Esophagus squamous epithelium (tissue), 5 donors: ENCODE data around the gene ANKRD63. TPM values are rescaled to one million over a fixed set of nuclear protein-coding genes. Genes with fewer than 3 reads are reported as not detected.

Experiments
- DNase-seq: peaks from one replicate; lab custom pipeline; 2025; lab: John Stamatoyannopoulos, UW
- H3K27ac ChIP-seq, 4 donors: fragments of 200-600 bp; sonication (generic); one replicate each; pipeline ENCODE4 v1.5.1; 2016 to 2019; ENCODE audit warnings: mild to moderate bottlenecking in 1 of 4
- H3K27me3 ChIP-seq, 4 donors: fragments of 200-600 bp; sonication (generic); 1 replicate in 3 of 4; 2 replicates in 1 of 4; pipeline versions ENCODE4 v1.5.1 to v1.6.0; 2017 to 2021; ENCODE audit warnings: antibody characterized with exemption in 1 of 4
- H3K36me3 ChIP-seq, 3 donors: fragments of 200-600 bp; sonication (generic); one replicate each; pipeline ENCODE4 v1.5.1; 2016 to 2019
- H3K4me1 ChIP-seq, 3 donors: fragments of 200-600 bp; sonication (generic); one replicate each; pipeline ENCODE4 v1.5.1; 2017 to 2019
- H3K4me3 ChIP-seq, 4 donors: fragments of 200-600 bp; sonication (generic); 1 replicate in 3 of 4; 2 replicates in 1 of 4; pipeline ENCODE4 v1.5.1; 2016 to 2019; ENCODE audit warnings: mild to moderate bottlenecking in 2 of 4, moderate library complexity in 1 of 4
- H3K9me3 ChIP-seq, 3 donors: fragments of 200-600 bp; sonication (generic); one replicate each; pipeline ENCODE4 v1.5.1; 2016 to 2019
- POLR2A ChIP-seq, 4 donors: fragments of 450-650 bp; IDR thresholded peaks; one replicate each; pipeline ENCODE4 v1.6.1; 2017; ENCODE audit warnings: antibody characterized with exemption in 4 of 4, mild to moderate bottlenecking in 4 of 4, moderate library complexity in 3 of 4
- WGBS, 2 donors: methylation state at CpG; one replicate each; pipeline ENCODE4 v1.1.5; 2018; 5-methylcytosine and 5-hydroxymethylcytosine counted together
- intact Hi-C: fragments of 100-400 bp; cut with DNase I; formaldehyde crosslinking; loops from one replicate; pipeline ENCODE4 v1.15.0; 2022
- total RNA-seq, 4 donors: library from RNA; depleted of rRNA; stranded (reverse); fragments of >200 nt; gene quantifications; one replicate each; pipeline ENCODE4 v1.1.0, GENCODE V29; 2016
- TF ChIP-seq, protein P1 (sequence below), 6 experiments: fragments of 450-650 bp in 4 of 6; fragments of 200-600 bp in 2 of 6; sonication (generic) in 2 of 6; IDR thresholded peaks; one replicate each; pipeline ENCODE4 v1.5.1; 2016 to 2019; ENCODE audit warnings: antibody characterized with exemption in 6 of 6, mild to moderate bottlenecking in 4 of 6, moderate library complexity in 4 of 6
- donor health status: DM: yes; HTN: yes; CAD: no.

ANKRD63 gene
- total RNA-seq, 4 donors from 2014 or later: not detected

DNA sequence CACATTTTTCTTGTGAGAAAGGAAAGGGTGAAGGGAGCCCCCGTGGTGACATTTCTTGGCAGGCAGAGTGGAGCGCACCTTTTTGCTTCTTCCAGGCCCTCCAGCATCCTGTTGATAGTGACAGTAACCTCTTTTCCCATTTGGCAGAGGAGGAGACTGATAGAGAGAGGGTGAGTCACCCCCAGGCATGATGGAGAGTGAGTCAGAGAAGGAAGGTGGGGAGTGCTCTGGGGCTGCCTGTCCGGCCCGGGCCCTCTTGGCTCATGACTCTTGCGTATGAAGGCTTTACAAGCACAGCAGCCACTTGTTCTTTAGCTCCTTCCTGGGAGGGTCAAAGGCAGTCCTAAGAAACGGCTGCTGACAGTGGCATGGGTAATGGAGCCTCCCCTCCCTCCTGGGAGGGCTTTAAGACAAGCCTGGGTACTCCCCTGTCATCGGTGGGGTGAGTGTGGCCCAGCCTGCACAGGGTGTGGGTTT lies 16.0 kb downstream of the ANKRD63 start:
- H3K27ac ChIP-seq: peak overlapping the region; percentile 28 to 73 (median 62)
- peaks cover 9 to 17% (median 16%) of the 10 kb centered on the region in 3 donors for H3K4me1 ChIP-seq
- no peak overlapping the region for H3K4me3 ChIP-seq
- DNase-seq: no peak
- WGBS, 2 donors: 12 to 23% methylated on average over 6 to 7 of the region's 7 CpGs
- intact Hi-C loops: no loop called here
- H3K36me3 ChIP-seq: peaks cover 4 to 97% (median 21%) of the 10 kb centered on the region in 3 donors
- H3K9me3 ChIP-seq: no peaks in the 10 kb centered on the region
- no peak for TF ChIP-seq POLR2A (IDR thresholded peaks at IDR 0.05)
- TF ChIP-seq, protein P1, sequence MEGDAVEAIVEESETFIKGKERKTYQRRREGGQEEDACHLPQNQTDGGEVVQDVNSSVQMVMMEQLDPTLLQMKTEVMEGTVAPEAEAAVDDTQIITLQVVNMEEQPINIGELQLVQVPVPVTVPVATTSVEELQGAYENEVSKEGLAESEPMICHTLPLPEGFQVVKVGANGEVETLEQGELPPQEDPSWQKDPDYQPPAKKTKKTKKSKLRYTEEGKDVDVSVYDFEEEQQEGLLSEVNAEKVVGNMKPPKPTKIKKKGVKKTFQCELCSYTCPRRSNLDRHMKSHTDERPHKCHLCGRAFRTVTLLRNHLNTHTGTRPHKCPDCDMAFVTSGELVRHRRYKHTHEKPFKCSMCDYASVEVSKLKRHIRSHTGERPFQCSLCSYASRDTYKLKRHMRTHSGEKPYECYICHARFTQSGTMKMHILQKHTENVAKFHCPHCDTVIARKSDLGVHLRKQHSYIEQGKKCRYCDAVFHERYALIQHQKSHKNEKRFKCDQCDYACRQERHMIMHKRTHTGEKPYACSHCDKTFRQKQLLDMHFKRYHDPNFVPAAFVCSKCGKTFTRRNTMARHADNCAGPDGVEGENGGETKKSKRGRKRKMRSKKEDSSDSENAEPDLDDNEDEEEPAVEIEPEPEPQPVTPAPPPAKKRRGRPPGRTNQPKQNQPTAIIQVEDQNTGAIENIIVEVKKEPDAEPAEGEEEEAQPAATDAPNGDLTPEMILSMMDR (IDR thresholded peaks at IDR 0.05): no peak
- no peaks in the 10 kb centered on the region for H3K27me3 ChIP-seq

DNA sequence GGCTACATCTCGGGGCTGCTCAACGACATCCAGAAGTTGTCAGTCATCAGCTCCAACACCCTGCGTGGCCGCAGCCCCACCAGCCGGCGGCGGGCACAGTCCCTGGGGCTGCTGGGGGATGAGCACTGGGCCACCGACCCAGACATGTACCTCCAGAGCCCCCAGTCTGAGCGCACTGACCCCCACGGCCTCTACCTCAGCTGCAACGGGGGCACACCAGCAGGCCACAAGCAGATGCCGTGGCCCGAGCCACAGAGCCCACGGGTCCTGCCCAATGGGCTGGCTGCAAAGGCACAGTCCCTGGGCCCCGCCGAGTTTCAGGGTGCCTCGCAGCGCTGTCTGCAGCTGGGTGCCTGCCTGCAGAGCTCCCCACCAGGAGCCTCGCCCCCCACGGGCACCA lies 17.0 kb downstream of the ANKRD63 start:
- H3K27me3 ChIP-seq: no peaks in the 10 kb centered on the region
- no peak for TF ChIP-seq POLR2A (IDR thresholded peaks at IDR 0.05)
- TF ChIP-seq, protein P1 (IDR thresholded peaks at IDR 0.05): no peak
- peaks cover 9 to 17% (median 16%) of the 10 kb centered on the region in 3 donors for H3K4me1 ChIP-seq
- 90 to 97% methylated on average over 5 to 6 of the region's 20 CpGs for WGBS, 2 donors
- H3K4me3 ChIP-seq: no peak overlapping the region
- H3K9me3 ChIP-seq: no peaks in the 10 kb centered on the region
- intact Hi-C loops: no loop called here
- H3K27ac ChIP-seq: peak overlapping the region in 2 of 4 donors; percentile 67 to 73
- H3K36me3 ChIP-seq: peaks cover 4 to 97% (median 21%) of the 10 kb centered on the region in 3 donors
- no peak for DNase-seq

DNA sequence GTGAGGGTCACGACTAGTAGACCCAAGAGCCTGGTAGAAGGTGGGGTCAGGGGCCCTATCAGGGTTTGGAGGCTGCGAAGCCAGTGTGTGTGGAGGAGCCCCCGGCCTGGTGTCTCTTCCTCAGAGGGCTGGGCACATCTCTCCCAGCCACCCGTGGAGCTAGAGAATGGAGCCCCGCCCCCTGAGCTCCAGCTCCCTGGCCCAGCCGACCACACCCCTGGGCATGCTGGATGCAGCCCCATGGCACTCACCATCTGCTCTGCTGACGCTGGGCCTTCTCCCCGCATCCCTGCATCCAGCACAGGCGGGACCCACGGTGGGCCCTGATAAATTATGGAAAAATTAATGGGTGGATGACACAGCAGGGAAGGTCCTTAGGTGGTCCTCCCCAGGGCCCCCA lies 17.5 kb downstream of the ANKRD63 start:
- intact Hi-C loops: no loop called here
- Histone ChIP-seq H3K27ac (no peak overlapping the region), H3K4me1 (peaks cover 9 to 17% (median 16%) of the 10 kb centered on the region in 3 donors), H3K36me3 (peaks cover 4 to 95% (median 21%) of the 10 kb centered on the region in 3 donors), H3K27me3 (no peaks in the 10 kb centered on the region), H3K4me3 (no peak overlapping the region), H3K9me3 (no peaks in the 10 kb centered on the region)
- 80 to 86% methylated on average over 2 to 9 of the region's 10 CpGs for WGBS, 2 donors
- TF ChIP-seq, protein P1 (IDR thresholded peaks at IDR 0.05): no peak
- TF ChIP-seq POLR2A (IDR thresholded peaks at IDR 0.05): no peak
- DNase-seq: no peak

DNA sequence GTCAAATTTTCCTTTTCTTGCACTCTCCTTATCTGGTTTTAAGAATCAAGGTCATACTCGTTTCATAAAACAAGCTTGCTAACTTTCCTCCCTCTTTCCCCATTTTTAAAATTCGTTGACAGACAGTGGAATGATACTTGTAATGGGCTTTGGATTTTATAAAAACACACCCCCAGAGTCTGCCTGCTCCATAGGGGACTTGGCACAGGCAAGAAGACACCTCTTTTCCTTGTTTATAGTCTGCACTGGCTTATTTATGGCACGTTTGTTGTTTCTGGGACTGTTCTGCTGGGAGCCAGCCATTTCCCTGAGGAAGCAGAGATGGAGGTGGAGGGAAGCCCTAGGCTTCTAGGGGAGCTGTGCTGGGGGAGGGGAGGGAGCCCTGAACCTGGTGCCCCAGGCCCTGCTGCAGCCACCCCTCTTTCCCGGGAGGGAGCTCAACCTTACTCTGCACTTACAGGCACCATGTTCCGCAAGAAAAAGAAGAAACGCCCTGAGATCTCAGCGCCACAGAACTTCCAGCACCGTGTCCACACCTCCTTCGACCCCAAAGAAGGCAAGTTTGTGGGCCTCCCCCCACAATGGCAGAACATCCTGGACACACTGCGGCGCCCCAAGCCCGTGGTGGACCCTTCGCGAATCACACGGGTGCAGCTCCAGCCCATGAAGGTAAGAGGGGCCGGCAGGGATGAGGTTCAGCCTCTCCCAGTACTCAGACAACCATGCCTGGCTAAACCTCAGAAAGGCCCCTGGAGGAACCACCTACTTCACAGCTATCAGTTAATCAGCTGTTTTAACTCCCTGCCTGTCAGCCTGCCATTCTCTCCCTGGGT lies 18.3 kb downstream of the ANKRD63 start:
- WGBS, 2 donors: 74 to 80% methylated on average over 6 to 16 of the region's 16 CpGs
- TF ChIP-seq POLR2A (IDR thresholded peaks at IDR 0.05): no peak
- TF ChIP-seq, protein P1 (IDR thresholded peaks at IDR 0.05): no peak
- peaks cover 4 to 92% (median 21%) of the 10 kb centered on the region in 3 donors for H3K36me3 ChIP-seq

More for the DNA sequence above, 18.3 kb downstream of the ANKRD63 start:
- H3K9me3 ChIP-seq: no peaks in the 10 kb centered on the region
- H3K27me3 ChIP-seq: no peaks in the 10 kb centered on the region
- H3K27ac ChIP-seq: no peak overlapping the region
- DNase-seq: no peak
- H3K4me3 ChIP-seq: no peak overlapping the region
- intact Hi-C loops: no loop called here
- H3K4me1 ChIP-seq: peaks cover 9 to 17% (median 16%) of the 10 kb centered on the region in 3 donors
